Smooth muscle cell (in vitro differentiated cells): ENCODE data around the gene OR52E2. TPM values are rescaled to one million over a fixed set of nuclear protein-coding genes. Genes with fewer than 3 reads are reported as not detected.

Experiments used
- DNase-seq: peaks from one replicate; lab custom pipeline; 2025; ENCODE audit not compliant: unreplicated experiment; lab: John Stamatoyannopoulos, UW
- H2AFZ ChIP-seq: fragments of 200-600 bp; sonication (generic); 2 replicates; pipeline ENCODE4 v1.6.0; 2016; ENCODE audit warnings: antibody characterized with exemption, low read depth, mild to moderate bottlenecking
- H3F3A ChIP-seq: fragments of 200-600 bp; sonication (generic); 2 replicates; pipeline ENCODE4 v1.6.0; 2017; ENCODE audit warnings: antibody characterized with exemption, low read depth
- H3K27ac ChIP-seq: fragments of 200-600 bp; sonication (generic); 2 replicates; pipeline ENCODE4 v1.5.1; 2016; ENCODE audit warnings: low read depth, mild to moderate bottlenecking
- H3K27me3 ChIP-seq: fragments of 200-600 bp; sonication (generic); 2 replicates; pipeline ENCODE4 v1.6.1; 2016; ENCODE audit warnings: low read depth, mild to moderate bottlenecking
- H3K36me3 ChIP-seq: fragments of 200-600 bp; sonication (generic); 2 replicates; pipeline ENCODE4 v1.5.1; 2016; ENCODE audit warnings: low read depth
- H3K4me1 ChIP-seq: fragments of 200-600 bp; sonication (generic); 2 replicates; pipeline ENCODE4 v1.5.1; 2016; ENCODE audit warnings: low read depth
- H3K4me2 ChIP-seq: fragments of 200-600 bp; sonication (generic); 2 replicates; pipeline ENCODE4 v1.6.0; 2016; ENCODE audit warnings: mild to moderate bottlenecking
- H3K4me3 ChIP-seq: fragments of 200-600 bp; sonication (generic); 2 replicates; pipeline ENCODE4 v1.5.1; 2016; ENCODE audit warnings: mild to moderate bottlenecking
- H3K79me2 ChIP-seq: fragments of 200-600 bp; sonication (generic); 2 replicates; pipeline ENCODE4 v1.6.0; 2016; ENCODE audit warnings: low read depth, mild to moderate bottlenecking
- H3K9ac ChIP-seq: fragments of 200-600 bp; sonication (generic); 2 replicates; pipeline ENCODE4 v1.6.0; 2016; ENCODE audit warnings: low read depth
- H3K9me3 ChIP-seq: fragments of 200-600 bp; sonication (generic); replicated peaks from 2 replicates; pipeline ENCODE4 v1.5.1; 2016; ENCODE audit warnings: low read depth
- H4K20me1 ChIP-seq: fragments of 200-600 bp; sonication (generic); 2 replicates; pipeline ENCODE4 v1.6.0; 2016; ENCODE audit warnings: low read depth
- CTCF ChIP-seq: fragments of 200-600 bp; sonication (generic); IDR thresholded peaks from 2 replicates; pipeline ENCODE4 v1.5.1; 2017; ENCODE audit warnings: borderline replicate concordance, mild to moderate bottlenecking, antibody characterized with exemption; ENCODE audit not compliant: insufficient read depth, poor library complexity, severe bottlenecking
- WGBS: methylation state at CpG from one replicate; pipeline ENCODE4 v1.1.7; 2016; ENCODE audit warnings: low lambda C conversion rate; 5-methylcytosine and 5-hydroxymethylcytosine counted together
- polyA plus RNA-seq: library from polyadenylated mRNA; unstranded; fragments of >200 nt; fragmentation: Nextera tagmentation; extraction: Ambion mirVana; gene quantifications from 2 replicates; pipeline ENCODE4 v1.2.1, GENCODE V29; 2016
- total RNA-seq: library from RNA; depleted of rRNA; stranded (reverse); fragments of >200 nt; gene quantifications from 2 replicates; pipeline ENCODE4 v1.2.3, GENCODE V29; 2014

The OR52E2 gene
- total and polyA plus RNA-seq, 2 experiments from 2014 or later, result not detected

DNA sequence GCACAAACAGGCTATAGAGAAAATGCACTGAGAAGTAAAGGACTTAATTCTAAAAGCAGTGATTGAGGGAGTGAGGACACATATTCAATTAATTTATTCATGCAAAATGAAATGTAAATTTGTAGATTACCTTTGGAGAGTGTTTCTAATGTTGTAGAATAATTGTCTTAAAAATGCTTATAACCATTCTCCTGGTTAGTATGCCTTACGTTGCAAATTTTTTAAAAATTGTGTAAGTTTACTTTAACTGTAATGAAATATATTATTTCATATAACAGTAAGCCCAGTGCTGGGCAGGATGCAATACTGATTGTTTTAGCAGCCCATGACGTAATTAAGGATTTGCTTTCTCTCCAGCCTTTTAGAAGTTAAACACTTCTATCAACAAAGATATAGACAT, 36.6 kb upstream of the OR52E2 start:
- Histone ChIP-seq H2AFZ (no peak overlapping the region), H3K4me1 (no peaks in the 10 kb centered on the region), H3K79me2 (no peaks in the 10 kb centered on the region), H3K4me3 (no peak overlapping the region), H3K27me3 (no peaks in the 10 kb centered on the region), H3F3A (no peaks in the 10 kb centered on the region), H3K27ac (no peak overlapping the region), H3K9ac (no peak overlapping the region), H4K20me1 (no peaks in the 10 kb centered on the region), H3K36me3 (no peaks in the 10 kb centered on the region), H3K4me2 (no peak overlapping the region), H3K9me3 (no peaks in the 10 kb centered on the region)
- 77% methylated on average over 2 of the region's 2 CpGs for WGBS
- DNase-seq, result no peak
- no peak for TF ChIP-seq CTCF

GRCh38 chr11:5092821-5093585, 33.6 kb upstream of the OR52E2 start:
- no peak overlapping the region for H3K4me3 ChIP-seq
- no peaks in the 10 kb centered on the region for H4K20me1 ChIP-seq
- no peak overlapping the region for H2AFZ ChIP-seq
- H3K9me3 ChIP-seq, result no peaks in the 10 kb centered on the region
- no peaks in the 10 kb centered on the region for H3K27me3 ChIP-seq
- H3K4me1 ChIP-seq, result peaks cover 8% of the 10 kb centered on the region
- no peaks in the 10 kb centered on the region for H3K79me2 ChIP-seq
- no peak overlapping the region for H3K4me2 ChIP-seq
- H3K9ac ChIP-seq, result no peak overlapping the region
- H3K27ac ChIP-seq, result no peak overlapping the region
- no peaks in the 10 kb centered on the region for H3K36me3 ChIP-seq
- no peak for DNase-seq
- H3F3A ChIP-seq, result no peaks in the 10 kb centered on the region
- WGBS, result 84% methylated on average over 8 of the region's 8 CpGs
- no peak for TF ChIP-seq CTCF

DNA sequence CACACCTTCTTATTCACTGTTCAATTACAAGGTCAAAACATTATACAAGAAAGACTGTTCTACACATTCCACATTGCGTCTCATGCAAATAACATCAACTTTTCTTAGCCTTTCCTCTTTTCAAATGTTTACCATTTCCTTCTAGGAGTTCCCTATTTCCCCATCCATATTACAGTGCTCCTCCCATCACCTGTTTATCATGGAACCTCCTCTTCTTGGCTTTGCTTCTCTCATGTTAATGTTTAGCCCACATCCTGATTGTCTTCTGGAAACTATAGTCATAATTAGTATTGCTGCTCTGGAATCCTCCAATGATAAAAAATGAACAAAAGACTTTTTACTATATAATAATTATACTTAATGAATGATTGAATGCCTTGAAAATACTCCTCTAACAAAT, 31.2 kb upstream of the OR52E2 start:
- 96% methylated on average over 1 of the region's 1 CpG for WGBS
- no peak overlapping the region for H3K4me3 ChIP-seq
- TF ChIP-seq CTCF, result no peak

DNA sequence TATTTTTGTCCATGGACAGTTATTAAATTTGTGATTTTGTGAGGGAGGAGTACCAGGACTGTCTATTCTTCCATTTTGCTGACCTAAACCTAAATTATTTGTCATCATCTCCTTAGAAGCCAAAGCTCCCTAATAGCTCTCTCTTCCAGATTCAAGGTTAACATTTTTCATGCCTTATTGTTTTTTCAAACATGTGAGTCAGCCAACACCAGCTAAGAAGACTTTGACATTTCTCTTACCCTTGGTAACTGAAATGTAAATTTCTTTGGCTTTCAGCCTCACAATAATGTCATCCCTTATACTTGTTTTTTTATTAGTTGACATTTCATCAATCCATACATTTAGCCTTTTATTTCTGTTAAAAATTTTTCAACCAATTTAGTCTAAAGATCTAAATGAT, 29.1 kb upstream of the OR52E2 start:
- no peak overlapping the region for H2AFZ ChIP-seq
- H3K9me3 ChIP-seq, result no peaks in the 10 kb centered on the region
- no peaks in the 10 kb centered on the region for H3K36me3 ChIP-seq
- no peaks in the 10 kb centered on the region for H3K27me3 ChIP-seq
- no peaks in the 10 kb centered on the region for H4K20me1 ChIP-seq
- H3K79me2 ChIP-seq, result no peaks in the 10 kb centered on the region
- H3F3A ChIP-seq, result no peaks in the 10 kb centered on the region
- no peak for TF ChIP-seq CTCF
- H3K27ac ChIP-seq, result no peak overlapping the region
- H3K4me2 ChIP-seq, result no peak overlapping the region
- peaks cover 8% of the 10 kb centered on the region for H3K4me1 ChIP-seq
- no peak overlapping the region for H3K4me3 ChIP-seq
- DNase-seq, result no peak
- no peak overlapping the region for H3K9ac ChIP-seq

More for the DNA sequence above, 31.2 kb upstream of the OR52E2 start:
- Histone ChIP-seq H3K27me3 (no peaks in the 10 kb centered on the region), H3K36me3 (no peaks in the 10 kb centered on the region), H3F3A (no peaks in the 10 kb centered on the region), H3K27ac (no peak overlapping the region), H3K9ac (no peak overlapping the region), H3K4me2 (no peak overlapping the region), H3K4me1 (peaks cover 8% of the 10 kb centered on the region), H3K9me3 (no peaks in the 10 kb centered on the region), H4K20me1 (no peaks in the 10 kb centered on the region), H2AFZ (no peak overlapping the region), H3K79me2 (no peaks in the 10 kb centered on the region)
- no peak for DNase-seq
